Hematopoietic multipotent progenitor cell treated with erythropoietin and hydrocortisone succinate and interleukin-3 and kit ligand, for 4 days (in vitro differentiated cells): ENCODE measurements around the gene CRYBG3.
"Not testable (repeated sequence)": the region's sequence is repeated elsewhere in the genome, so short reads cannot be mapped to it uniquely, and the experiment has no call there.

ENCODE experiments used
- DNase-seq: peaks from one replicate; pipeline ENCODE4 v3.0.0-alpha.2; 2015

CRYBG3 gene

DNA sequence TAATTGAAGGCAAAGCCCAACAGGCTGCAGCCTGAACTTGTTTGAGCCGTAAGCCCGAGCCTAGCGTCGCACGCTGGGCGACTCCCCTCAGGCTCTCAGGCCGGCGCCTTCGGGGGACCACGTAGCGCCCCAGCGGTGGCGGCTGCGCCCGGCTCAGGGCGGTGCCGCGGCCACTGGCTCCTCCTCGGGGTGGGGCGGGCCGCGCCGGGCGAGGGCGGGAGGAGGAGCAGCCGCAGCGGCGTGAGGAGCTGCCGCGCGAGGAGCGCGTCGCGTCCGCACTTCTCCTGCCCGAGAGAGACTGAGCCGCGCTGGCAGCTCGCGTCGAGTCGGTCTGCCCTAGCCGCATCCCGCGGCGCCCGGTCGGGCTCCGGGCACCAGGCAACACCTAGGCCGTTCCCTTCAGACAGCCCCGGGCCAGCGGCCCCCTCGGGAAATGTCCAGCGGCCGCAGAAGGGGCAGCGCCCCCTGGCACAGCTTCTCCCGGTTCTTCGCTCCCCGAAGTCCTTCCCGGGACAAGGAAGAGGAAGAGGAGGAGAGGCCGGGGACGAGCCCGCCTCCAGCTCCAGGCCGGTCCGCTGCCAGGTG, at the start of gene CRYBG3:
TSS of gene CRYBG3 (plus strand) at position 238 of the 585 bp plus-strand sequence. CDS start at position 434, 196 bp downstream.
- DNase-seq = peak; percentile 92

DNA sequence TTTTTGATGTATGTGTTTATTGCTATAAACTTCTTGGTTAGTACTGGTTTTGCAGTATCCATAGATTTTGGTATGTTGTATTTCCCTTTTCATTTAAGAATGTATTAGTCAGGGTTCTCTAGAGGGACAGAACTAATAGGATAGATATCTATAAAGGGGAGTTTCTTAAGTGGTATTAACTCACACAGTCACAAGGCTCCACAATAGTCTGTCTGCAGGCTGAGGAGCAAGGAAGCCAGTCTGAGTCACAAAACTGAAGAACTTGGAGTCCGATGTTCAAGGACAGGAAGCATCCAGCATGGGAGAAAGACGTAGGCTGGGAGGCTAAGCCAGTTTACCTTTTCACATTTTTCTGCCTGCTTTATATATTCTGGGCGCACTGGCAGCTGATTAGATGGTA, 48.9 kb upstream of the CRYBG3 start:
- DNase-seq = no peak

DNA sequence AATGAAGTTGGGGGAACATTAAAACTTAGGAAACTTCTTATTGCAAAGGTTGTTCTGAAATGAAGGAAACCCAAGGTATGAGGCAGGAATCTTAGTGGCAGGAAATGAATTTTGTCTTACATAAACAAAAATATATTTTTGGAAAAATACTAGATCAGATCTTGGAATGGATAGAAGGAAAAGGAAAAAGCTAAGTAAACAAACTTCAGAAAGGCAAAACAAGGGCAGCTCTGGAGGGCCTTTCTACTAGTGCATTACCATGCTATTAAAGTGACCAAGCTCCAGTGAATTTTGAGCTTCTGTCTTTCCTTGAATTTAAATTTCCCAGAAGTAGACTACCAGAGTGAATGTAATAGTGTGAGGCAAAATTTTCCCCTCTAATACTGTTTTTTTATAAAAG, 43.7 kb upstream of the CRYBG3 start:
- no peak for DNase-seq

DNA sequence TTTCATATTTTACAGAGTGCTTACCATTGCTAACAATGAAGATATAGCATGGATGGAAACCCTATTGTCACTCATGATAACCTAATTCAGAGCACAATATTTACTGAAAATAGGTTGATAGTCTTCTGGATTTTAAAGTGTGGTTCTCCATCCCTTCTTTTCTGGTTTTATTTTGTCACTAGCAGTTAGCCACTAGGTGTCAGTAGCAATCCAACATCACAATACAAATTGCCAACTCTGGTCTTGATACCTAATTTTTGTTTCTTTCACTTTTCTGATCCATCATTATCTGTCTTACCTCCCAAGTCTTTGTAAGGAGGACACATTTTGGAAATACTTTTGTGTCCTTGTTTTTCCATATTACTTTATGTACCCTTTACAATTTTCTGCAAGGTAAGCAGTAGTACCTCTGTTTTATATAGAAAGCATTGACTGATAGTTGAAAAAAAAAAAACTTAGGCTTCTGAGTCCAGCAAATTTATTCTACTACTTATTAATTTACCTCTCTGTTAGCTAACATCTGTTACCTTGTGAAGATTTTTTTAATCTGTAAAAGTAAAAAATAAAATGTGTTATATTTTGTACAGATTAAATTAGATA, 28.3 kb upstream of the CRYBG3 start:
- DNase-seq = peak; percentile 77

DNA sequence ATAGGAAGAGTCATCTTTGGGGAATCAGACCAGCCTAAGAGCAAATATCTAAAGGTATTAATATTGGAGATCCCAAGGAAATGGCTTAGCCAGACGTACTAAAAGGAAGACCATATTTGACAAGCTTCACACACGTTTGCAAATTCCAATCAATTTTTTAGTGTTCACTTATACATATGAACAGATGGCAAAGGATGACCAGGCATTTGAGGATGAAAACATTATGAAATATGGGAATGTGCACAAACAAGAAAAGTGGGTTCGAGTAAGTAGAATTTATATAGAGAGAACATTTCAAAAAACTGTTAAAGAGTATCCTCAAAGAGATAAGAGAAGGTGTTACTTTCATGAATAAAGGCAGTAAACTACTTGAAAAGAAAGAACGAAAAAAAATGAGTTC, 25.9 kb upstream of the CRYBG3 start:
- DNase-seq = no peak

DNA sequence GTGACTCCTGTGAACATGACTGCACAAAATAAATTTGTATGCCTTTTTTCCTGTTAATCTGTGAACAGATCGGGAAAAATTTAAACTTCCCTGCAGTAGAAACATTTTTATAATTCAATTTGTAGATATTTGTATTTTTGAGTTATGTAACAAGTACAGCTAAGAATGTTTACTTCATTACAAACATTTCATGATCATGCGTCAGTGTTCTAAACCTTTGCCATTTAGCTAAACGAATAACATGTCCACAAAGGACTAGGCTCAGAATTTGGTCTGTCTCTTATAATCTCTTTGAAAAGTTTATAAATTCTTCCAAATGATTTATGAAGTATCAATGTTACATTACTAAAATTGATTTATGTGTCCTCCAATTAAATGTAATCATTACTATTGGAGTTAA, 17.3 kb upstream of the CRYBG3 start:
- DNase-seq = no peak

DNA sequence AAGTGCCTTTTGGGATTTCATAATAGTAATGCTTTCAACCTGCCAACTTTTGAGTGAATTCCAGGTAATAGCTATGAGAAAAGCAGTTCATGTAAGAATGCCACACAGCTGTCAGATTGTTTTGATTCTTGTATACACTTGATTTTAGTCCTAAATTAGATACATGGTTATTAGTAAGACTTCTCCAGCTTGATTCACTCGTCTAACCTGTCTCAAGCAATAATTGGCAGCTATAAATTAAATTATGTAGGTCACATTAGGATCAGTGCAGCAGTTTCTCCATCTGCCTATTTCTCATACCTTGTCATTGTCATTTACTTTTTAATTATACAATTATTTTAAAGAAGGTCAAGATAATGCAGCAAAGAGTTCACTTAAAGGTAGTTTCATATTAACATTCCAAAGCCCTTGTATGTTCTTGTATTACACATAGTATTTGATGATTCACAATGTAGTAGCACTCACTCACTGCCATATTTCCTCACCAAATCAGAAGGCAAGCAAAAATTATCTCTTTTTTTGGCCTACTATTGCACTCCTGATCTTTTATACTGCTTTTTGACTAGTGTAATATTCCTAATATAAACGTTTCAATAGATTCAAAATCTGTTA, 10.9 kb upstream of the CRYBG3 start:
- DNase-seq = no peak

DNA sequence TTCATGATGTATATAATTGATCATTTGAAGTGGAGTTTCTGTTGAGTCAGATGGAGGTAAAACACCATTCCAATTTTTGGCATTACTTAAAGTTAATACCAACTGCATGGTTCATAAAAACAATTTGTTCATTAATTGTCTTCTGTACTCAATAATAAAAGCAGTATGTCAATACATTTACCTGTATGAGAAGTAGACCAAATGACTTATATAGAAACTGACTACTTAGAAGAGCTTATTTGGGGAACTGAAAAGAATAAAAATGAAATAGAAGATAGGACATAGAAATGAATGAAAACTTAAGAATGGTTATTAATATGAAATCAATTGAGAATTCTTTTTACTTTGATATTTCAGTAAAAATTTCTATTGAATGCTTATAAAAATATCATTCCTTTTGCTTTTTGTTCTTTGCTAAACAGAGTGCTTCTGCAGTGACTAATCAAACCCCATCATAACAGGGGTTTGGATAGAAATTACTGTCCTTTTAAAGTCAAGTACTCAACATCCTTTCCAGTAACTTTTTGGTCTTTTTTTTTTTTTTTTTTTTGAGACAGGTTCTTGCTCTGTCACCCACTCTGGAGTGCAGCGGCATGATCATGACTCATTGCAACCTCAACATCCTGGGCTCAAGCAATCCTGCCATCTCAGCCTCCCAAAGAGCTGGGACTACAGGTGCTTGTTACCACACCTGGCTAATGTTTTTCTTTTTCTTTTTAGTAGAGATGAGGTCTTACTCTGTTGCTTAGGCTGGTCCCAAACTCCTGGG, 6.5 kb upstream of the CRYBG3 start:
- no peak for DNase-seq

DNA sequence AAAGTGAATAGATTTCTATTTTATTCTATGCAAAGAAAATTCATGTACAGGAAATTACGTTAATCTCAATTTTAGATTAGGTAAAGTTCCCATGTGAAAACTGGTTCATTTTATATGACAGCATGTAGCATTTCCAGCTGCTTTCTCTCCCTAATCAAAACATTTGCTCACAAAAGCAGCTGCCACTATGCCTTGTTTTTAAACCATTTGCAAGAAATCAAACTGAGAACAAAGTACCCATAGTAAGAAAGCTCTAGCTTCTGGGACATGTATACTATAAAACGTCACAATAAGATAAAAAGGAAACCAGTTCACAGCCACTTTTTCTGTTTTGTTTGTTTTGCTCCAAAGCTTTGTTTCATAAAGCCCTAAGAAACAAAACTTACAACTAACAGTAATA, 5.0 kb upstream of the CRYBG3 start:
- no peak for DNase-seq

DNA sequence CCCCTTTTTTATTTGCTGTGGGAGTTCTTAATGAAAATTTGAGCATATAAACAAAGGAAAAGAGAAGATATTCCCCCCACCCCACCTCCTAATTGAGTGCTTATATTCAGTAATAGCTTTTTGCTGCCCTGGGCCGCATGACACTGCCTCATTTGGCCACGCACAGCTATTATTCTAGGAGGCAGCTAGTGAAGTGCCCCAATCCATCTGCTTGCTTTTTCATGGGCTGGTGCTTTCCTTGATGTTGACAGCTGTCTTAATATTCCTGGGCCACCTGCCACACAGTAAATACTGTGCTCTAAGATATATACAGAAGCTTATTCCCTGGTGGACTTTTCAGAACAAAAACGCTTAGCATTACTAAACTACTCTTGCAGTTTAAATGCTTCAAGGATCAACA, 3.8 kb upstream of the CRYBG3 start:
- no peak for DNase-seq

DNA sequence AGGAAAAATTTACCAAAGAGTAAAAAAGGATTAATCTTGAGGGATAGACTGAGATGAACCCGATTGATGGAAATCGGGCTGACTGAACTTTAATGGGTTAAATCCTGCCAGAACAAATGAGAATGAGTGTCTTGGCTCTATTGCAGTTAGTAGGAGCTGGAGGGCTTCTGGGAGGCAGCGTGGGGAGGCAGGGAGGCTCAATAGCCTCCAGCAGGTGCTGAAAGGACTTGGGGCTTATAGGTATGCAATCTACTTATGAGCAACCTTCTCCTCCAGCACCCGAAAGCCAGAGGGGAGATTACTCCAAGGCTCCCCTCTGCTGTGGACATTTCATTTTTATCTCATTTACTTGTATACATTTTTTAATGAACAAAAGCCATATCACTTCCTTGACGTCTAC, 1.0 kb upstream of the CRYBG3 start:
- no peak for DNase-seq

DNA sequence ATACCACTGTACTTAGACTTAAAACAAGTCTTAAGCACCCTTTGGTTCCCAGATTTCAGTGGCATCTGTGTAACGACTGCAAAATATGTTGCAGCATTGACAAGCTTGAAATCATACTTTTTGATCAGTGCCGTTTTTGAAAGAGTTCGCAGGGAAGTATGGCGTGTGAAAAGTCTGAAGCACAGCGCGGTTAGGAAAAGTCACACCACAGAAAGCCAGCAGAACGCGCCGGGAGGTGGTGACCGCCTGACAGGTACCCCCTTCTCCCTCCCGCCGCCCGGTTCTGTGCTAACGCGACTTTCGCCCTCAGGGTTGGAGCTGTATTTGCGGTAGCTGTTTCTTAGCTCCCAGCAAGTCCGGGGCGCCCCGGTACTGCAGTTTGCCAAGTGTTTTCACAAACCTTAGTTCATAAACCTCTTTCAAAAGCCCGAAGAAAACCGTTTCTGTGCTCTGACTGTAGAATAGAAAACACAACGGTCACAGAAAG, 481 bp upstream of the CRYBG3 start:
- no peak for DNase-seq

DNA sequence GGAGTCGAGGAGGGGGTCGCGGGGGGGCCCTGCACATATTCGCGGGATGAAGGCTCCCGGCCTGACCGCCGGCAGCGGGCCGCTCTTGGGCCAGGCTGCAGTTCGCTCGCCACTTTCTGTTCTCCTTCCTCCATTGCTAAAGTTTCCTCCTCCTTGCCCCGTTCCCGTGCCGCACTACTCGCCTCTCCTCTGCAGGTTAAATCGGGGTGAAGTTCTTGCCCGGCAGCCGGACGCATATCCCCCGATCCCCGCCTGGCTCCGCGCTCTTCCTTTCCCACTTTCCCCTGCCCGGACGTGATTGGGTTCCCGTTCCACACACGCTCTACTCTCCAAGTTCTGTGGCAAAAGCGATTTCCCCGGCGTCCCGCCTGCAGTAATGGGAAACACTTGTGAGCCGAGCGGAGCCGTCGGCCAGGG, 556 bp downstream of the CRYBG3 start:
- peak; percentile 17 for DNase-seq

DNA sequence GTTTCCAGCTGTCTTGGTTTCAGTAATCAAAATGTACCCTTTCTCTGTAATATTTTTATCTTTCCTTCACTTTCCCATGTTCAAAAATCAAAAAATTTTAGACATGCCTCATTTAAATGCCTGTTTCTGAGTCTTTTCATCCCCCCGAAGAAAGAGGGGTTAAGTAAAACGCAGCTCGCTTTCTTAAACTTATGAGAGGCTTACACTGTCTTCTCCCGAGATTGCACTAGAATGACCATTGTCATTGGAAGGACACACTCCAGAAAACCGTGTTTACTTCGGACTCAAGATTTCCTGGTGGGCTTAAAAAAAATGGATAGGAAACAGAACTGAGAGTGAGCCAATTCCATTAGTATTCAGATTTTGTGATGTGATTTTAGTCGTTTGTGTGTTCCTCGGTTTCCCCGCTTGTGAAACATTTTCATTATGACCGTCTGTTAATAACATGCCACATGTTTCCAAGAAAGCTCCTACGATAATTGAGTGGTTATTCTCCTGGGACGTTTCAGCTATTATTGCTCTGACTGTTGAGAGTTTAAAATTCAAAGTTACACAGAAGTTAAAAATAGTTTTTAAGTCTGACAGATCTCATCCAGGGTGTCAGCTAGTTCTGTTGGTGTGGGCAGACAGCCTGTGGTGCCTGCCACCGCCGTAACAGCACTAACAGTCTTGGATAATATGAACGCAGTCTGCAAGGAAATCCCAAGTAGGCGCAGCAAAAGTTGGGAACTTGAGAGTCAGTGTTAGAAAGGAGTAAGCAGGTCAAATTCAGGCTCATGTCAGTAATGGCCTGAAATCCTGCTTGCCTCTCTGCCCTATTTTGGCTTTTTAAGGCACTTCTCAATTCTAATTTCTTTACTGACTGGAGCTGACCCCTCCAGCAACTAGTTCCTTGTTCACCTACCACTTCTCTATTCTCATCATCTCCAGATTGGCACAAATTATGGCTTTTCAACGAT, 1.5 kb downstream of the CRYBG3 start:
- peak; percentile 10 for DNase-seq

DNA sequence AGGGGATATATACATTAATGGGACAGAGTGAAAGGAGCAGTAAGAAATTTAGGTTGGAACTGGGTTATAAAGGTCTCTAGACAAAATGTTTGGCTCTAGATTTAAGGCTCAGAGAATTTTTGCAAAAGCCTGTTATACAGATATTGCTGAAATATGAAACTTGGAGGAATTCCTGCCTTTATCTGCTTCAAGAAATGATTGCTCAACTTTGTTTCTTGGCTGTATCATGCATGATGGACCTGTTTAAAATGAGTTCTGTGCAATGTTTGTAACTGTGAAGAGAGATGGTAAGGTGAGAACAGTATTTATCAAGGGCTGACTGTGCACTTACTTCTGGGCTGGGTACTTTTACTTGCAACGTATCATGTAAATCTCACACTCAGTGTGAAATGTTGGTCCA, 3.3 kb downstream of the CRYBG3 start:
- DNase-seq = no peak

DNA sequence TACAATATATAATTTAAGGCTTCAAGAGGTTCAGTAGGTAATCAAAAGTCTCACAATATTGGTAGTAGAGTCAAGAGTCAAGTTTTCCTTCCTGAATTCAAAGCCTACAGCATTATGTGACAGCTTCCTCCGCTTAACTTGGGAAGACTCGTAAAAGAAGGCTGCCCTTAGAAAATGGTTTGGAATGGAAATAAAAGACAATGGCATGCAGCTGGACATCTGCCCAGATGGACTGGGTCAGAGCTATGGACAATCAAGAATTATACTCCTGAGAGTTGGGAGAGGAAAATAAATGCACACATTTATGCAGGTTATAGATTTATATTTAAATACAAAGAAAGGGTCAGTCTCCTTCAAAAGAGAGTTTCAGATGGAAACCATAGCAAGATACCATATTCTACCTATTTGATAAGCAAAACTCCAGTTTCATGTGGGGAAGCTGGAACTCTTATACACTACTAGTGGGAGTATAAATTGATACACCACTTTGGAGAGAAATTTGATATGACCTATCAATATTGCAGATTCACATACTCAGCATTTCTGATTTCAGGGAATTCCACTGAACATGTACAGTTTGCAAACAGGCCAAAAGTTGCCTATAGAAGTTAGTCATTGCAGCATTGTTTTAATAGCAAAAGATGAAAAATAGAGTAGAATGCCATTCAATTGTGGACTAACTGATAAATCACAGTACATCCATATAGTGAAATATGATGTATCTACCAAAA, 6.1 kb downstream of the CRYBG3 start:
- DNase-seq = no peak

DNA sequence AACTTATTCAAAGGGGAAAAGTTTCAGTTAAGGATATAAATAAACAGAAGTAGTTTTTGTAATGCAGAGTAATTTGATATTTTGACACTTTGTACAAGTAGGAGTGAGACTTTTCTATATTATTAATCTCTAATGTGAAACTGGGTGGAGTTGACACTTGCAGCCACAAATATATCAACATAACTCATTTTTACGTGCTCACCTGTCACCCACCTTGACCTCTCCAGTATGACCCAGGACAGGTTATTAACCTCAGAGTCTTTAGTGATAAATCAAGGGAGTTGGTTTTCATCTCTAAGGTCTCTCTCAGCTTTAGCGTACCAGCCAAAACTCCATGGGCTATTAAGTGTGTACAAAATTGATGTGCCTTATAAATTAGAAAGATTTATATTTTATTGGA, 7.4 kb downstream of the CRYBG3 start:
- DNase-seq = no peak

DNA sequence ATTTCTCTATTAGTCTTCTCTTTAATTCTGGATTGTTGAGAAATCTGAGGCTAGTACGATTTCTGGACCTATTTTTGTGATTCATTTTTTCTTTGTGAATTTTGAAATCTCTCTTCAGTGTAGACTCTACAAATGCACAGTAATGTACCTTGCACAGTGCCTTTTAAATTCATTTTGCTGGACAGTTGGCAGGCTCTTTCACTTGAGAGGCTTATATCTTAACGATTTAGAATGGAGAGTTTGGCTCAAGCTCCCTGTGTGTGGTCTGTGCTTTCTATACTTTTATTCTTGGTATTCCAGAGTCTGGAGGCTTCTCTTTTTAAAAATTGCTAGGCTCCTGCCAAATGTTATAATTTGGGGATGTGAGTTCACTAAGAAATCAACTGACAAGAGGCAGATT, 8.8 kb downstream of the CRYBG3 start:
- no peak for DNase-seq

DNA sequence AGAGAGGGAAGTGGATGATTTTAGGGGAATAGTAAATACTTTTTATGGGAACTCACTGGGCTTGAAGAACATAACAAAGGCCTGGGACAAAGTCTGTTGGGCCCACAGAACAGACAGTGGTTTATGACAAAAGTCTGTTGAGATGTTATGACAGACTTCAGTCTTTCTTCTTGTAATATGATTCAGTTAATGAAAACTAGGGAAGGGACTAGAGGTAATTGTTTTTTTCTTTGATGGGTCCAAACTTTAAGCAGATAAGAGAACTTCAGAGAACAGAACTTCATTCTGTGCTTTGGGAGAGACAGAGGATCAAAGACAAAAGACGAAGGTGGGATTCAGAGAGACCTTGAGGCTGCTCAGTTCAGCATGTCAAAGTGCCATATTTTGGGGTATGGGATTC, 9.3 kb downstream of the CRYBG3 start:
- DNase-seq = no peak

DNA sequence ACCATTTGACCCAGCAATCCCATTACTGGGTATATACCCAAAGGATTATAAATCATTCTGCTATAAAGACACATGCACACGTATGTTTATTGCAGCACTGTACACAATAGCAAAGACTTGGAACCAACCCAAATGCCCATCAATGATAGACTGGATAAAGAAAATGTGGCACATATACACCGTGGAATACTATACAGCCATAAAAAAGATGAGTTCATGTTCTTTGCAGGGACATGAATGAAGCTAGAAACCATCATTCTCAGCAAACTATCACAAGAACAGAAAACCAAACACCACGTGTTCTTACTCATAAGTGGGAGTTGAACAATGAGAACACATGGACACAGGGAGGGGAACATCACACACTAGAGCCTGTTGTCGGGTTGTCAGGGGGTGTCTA, 11.4 kb downstream of the CRYBG3 start:
- DNase-seq = not testable (repeated sequence)

DNA sequence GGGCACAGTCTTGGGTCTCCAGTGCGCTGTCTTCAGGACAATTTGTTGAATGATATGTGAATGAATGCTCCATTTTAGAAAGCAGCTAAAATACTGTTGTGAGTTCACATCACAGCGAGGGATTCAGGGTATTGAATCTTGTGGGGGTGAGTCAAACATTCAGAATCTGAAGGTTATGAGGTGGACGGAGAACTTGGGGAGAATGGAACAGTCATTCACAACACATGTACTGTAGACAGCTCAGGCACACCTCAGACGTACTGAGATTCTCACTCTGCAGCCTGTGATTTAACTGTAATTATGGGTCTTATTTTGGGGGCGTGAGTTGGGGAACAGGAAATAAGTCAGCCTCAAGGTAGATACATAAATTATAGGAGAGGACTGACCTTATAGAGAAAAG, 13.9 kb downstream of the CRYBG3 start:
- DNase-seq = no peak

DNA sequence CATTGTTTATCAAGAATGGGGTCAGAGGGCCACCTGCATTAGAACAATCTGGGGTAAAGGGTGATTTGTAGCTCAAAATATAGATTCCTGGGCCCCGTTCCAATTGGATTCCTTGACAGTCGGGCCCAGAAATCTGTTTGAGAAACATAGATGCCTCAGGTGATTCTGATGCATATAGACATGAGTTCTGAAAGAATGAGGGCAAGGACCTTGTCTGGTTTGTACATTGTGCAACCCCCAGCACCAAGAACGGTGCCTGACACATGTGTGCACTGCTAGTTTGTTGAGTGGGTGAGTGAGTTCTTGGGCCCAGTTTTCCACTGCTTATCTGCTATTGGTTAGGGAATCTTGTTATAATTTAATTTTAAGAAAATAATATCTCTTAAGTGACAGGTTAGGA, 16.6 kb downstream of the CRYBG3 start:
- DNase-seq = no peak
